Hepatocyte (in vitro differentiated cells): ENCODE measurements around the gene PRPSAP2. TPM values are rescaled to one million over a fixed set of nuclear protein-coding genes. Genes with fewer than 3 reads are reported as not detected.
"Not testable (repeated sequence)": the region's sequence is repeated elsewhere in the genome, so short reads cannot be mapped to it uniquely, and the experiment has no call there.

Experiments used
- DNase-seq: peaks from one replicate; pipeline ENCODE4 v3.0.0-alpha.2; 2016; ENCODE audit warnings: low spot score
- H2AFZ ChIP-seq: fragments of 200-600 bp; sonication (generic); 2 replicates; pipeline ENCODE4 v1.6.0; 2016; ENCODE audit warnings: antibody characterized with exemption, mild to moderate bottlenecking
- H3K27ac ChIP-seq: fragments of 200-600 bp; sonication (generic); 2 replicates; pipeline ENCODE4 v1.5.1; 2016; ENCODE audit warnings: mild to moderate bottlenecking
- H3K27me3 ChIP-seq: fragments of 200-600 bp; sonication (generic); 2 replicates; pipeline ENCODE4 v1.6.1; 2016
- H3K36me3 ChIP-seq: fragments of 200-600 bp; sonication (generic); replicated peaks from 2 replicates; pipeline ENCODE4 v1.5.1; 2016; ENCODE audit warnings: low read depth; ENCODE audit not compliant: insufficient read depth
- H3K4me1 ChIP-seq: fragments of 200-600 bp; sonication (generic); 2 replicates; pipeline ENCODE4 v1.5.1; 2016; ENCODE audit warnings: mild to moderate bottlenecking, moderate library complexity; ENCODE audit not compliant: insufficient read depth
- H3K4me2 ChIP-seq: fragments of 200-600 bp; sonication (generic); 2 replicates; pipeline ENCODE4 v1.6.0; 2016
- H3K4me3 ChIP-seq: fragments of 200-600 bp; sonication (generic); 2 replicates; pipeline ENCODE4 v1.5.1; 2016; ENCODE audit warnings: mild to moderate bottlenecking
- H3K79me2 ChIP-seq: fragments of 200-600 bp; sonication (generic); 2 replicates; pipeline ENCODE4 v1.6.0; 2017; ENCODE audit warnings: mild to moderate bottlenecking
- H3K9me2 ChIP-seq: fragments of 200-600 bp; sonication (generic); replicated peaks from 2 replicates; pipeline ENCODE4 v1.6.0; 2017; ENCODE audit warnings: mild to moderate bottlenecking; ENCODE audit not compliant: insufficient read depth
- H3K9me3 ChIP-seq: fragments of 200-600 bp; sonication (generic); 2 replicates; pipeline ENCODE4 v1.5.1; 2016; ENCODE audit warnings: low read depth, mild to moderate bottlenecking
- H4K20me1 ChIP-seq: fragments of 200-600 bp; sonication (generic); 2 replicates; pipeline ENCODE4 v1.6.0; 2016; ENCODE audit warnings: mild to moderate bottlenecking; ENCODE audit not compliant: insufficient read depth, poor library complexity, severe bottlenecking
- EZH2 ChIP-seq: fragments of 200-600 bp; sonication (generic); IDR thresholded peaks from 2 replicates; pipeline ENCODE4 v1.6.1; 2016; ENCODE audit warnings: antibody characterized with exemption, mild to moderate bottlenecking, borderline replicate concordance
- EZH2phosphoT487 ChIP-seq: fragments of 200-600 bp; sonication (generic); IDR thresholded peaks from one replicate; pipeline ENCODE4 v1.6.1; 2018; ENCODE audit warnings: antibody characterized with exemption, mild to moderate bottlenecking, low read depth, moderate library complexity; ENCODE audit not compliant: unreplicated experiment, severe bottlenecking
- WGBS: methylation state at CpG from one replicate; pipeline ENCODE4 v1.1.6; 2016; ENCODE audit warnings: low lambda C conversion rate; ENCODE audit errors: missing lambda C conversion rate; 5-methylcytosine and 5-hydroxymethylcytosine counted together
- polyA plus RNA-seq: library from polyadenylated mRNA; unstranded; fragments of >200 nt; fragmentation: Nextera tagmentation; extraction: Ambion mirVana; gene quantifications from 2 replicates; pipeline ENCODE4 v1.2.1, GENCODE V29; 2016
- total RNA-seq: library from RNA; depleted of rRNA; stranded (reverse); fragments of >200 nt; gene quantifications from 2 replicates; pipeline ENCODE4 v1.2.3, GENCODE V29; 2014
- TF ChIP-seq, protein P1 (sequence below): fragments of 200-600 bp; sonication (generic); IDR thresholded peaks from 2 replicates; pipeline ENCODE4 v1.5.1; 2016; ENCODE audit warnings: antibody characterized with exemption, mild to moderate bottlenecking; ENCODE audit not compliant: poor library complexity

PRPSAP2 gene
- total and polyA plus RNA-seq, 2 experiments from 2014 or later, result 25.0 to 55.7 TPM

DNA sequence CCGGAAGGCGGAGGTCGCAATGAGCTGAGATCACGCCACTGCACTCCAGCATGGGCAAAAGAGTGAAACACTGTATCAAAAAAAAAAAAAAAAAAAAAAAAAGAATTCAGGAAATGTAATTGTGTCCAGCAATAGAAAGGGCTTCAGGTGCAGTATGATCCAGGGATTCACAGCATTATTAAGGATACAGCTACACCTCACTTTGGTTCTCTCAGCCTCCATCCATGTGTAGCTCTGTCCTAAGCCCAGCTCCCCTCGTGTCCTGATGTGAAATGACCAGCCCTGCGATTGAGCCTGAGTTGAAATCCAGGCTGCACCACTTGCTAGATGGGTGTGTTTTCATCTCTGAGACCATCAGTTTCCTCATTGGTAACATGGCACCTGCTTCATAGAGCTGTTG, 97.1 kb downstream of the PRPSAP2 start:
- no peaks in the 10 kb centered on the region for H3K36me3 ChIP-seq
- H3K4me1 ChIP-seq, result peaks cover 8% of the 10 kb centered on the region
- no peak overlapping the region for H3K27ac ChIP-seq
- whole genome bisulfite sequencing, result 94% methylated on average over 6 of the region's 6 CpGs
- H3K79me2 ChIP-seq, result no peaks in the 10 kb centered on the region
- no peak for DNase-seq
- no peaks in the 10 kb centered on the region for H3K9me3 ChIP-seq
- no peaks in the 10 kb centered on the region for H3K9me2 ChIP-seq
- H3K4me2 ChIP-seq, result no peak overlapping the region
- H3K4me3 ChIP-seq, result no peak overlapping the region
- H2AFZ ChIP-seq, result no peak overlapping the region
- H3K27me3 ChIP-seq, result no peaks in the 10 kb centered on the region
- H4K20me1 ChIP-seq, result no peaks in the 10 kb centered on the region
- no peak for TF ChIP-seq EZH2
- no peak for TF ChIP-seq EZH2phosphoT487
- TF ChIP-seq, protein P1, sequence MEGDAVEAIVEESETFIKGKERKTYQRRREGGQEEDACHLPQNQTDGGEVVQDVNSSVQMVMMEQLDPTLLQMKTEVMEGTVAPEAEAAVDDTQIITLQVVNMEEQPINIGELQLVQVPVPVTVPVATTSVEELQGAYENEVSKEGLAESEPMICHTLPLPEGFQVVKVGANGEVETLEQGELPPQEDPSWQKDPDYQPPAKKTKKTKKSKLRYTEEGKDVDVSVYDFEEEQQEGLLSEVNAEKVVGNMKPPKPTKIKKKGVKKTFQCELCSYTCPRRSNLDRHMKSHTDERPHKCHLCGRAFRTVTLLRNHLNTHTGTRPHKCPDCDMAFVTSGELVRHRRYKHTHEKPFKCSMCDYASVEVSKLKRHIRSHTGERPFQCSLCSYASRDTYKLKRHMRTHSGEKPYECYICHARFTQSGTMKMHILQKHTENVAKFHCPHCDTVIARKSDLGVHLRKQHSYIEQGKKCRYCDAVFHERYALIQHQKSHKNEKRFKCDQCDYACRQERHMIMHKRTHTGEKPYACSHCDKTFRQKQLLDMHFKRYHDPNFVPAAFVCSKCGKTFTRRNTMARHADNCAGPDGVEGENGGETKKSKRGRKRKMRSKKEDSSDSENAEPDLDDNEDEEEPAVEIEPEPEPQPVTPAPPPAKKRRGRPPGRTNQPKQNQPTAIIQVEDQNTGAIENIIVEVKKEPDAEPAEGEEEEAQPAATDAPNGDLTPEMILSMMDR, result no peak

DNA sequence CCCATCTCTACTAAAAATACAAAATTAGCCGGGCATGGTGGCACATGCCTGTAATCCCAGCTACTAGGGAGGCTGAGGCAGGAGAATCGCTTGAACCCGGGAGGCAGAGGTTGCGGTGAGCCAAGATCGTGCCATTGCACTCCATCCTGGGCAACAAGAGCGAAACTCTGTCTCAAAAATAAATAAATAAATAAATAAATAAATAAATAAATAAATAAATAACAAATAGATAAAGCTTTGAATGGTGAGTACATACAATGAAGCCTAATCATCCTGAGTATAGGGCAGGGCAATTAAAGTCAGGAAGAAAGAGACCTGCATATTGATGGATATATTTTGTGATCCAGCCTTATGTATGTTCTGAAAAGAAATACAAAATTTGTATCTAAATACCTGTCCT, 98.1 kb downstream of the PRPSAP2 start:
- not testable (repeated sequence) for H3K27me3 ChIP-seq, H3K9me2 ChIP-seq, H3K4me3 ChIP-seq, H4K20me1 ChIP-seq, H3K4me2 ChIP-seq, H2AFZ ChIP-seq, H3K36me3 ChIP-seq, DNase-seq, H3K79me2 ChIP-seq, H3K9me3 ChIP-seq, H3K4me1 ChIP-seq, H3K27ac ChIP-seq
- WGBS, result 100% methylated on average over 6 of the region's 6 CpGs

DNA sequence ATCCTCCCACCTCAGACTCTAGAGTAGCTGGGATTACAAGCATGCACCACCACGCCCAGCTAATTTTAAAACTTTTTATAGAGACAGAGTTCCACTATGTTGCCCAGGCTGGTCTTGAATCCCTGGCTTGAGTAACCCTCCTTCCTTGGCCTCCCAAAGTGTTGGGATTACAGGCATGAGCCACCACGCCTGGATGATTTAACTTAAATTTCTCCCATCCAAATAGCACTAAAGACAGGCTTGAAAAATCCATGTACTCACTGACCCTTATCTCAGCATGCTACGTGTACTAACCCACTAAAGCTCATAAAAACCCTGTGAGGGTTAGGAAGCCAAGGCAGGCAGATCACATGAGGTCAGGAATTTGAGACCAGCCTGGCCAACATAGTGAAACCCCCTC, 98.7 kb downstream of the PRPSAP2 start:
- H3K27me3 ChIP-seq, result no peaks in the 10 kb centered on the region
- H3K27ac ChIP-seq, result no peak overlapping the region
- no peak overlapping the region for H3K4me3 ChIP-seq
- 71% methylated on average over 3 of the region's 3 CpGs for WGBS
- H4K20me1 ChIP-seq, result no peaks in the 10 kb centered on the region
- no peaks in the 10 kb centered on the region for H3K79me2 ChIP-seq
- no peak overlapping the region for H2AFZ ChIP-seq
- DNase-seq, result no peak
- H3K4me2 ChIP-seq, result no peak overlapping the region
- no peaks in the 10 kb centered on the region for H3K4me1 ChIP-seq
- TF ChIP-seq, protein P1, result no peak
- no peak for TF ChIP-seq EZH2
- no peak for TF ChIP-seq EZH2phosphoT487
- H3K36me3 ChIP-seq, result no peaks in the 10 kb centered on the region
- no peaks in the 10 kb centered on the region for H3K9me3 ChIP-seq
- no peaks in the 10 kb centered on the region for H3K9me2 ChIP-seq

DNA sequence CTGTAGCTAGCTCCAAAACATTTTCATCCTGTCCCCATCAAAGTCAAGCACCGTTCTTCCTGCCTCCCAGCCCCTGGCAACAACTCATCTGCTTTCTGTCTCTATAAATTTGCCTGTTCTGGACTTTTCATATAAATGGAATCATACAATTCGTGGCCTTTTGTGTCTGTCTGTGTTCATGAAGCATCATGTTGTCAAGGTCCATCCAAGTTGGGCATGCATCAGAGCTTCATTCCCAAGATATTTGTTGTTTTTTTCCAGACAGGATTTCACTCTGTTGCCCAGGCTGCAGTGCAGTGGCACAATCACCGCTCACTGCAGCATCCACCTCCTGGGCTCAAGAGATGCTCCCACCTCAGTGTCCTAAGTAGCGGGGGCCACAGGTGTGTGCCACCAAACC, 99.9 kb downstream of the PRPSAP2 start:
- no peak for DNase-seq
- Histone ChIP-seq H3K4me3 (no peak overlapping the region), H3K79me2 (no peaks in the 10 kb centered on the region), H3K4me2 (no peak overlapping the region), H3K27ac (no peak overlapping the region), H3K36me3 (no peaks in the 10 kb centered on the region), H3K9me2 (no peaks in the 10 kb centered on the region), H2AFZ (no peak overlapping the region), H3K27me3 (no peaks in the 10 kb centered on the region), H3K4me1 (peaks cover 1% of the 10 kb centered on the region), H3K9me3 (no peaks in the 10 kb centered on the region), H4K20me1 (no peaks in the 10 kb centered on the region)
- TF ChIP-seq EZH2 (no peak), EZH2phosphoT487 (no peak)
- TF ChIP-seq, protein P1, result no peak
- WGBS, result 93% methylated on average over 4 of the region's 4 CpGs
